Mesendoderm (in vitro differentiated cells): ENCODE results near the gene ERICH4.
"Not testable (repeated sequence)": the region's sequence is repeated elsewhere in the genome, so short reads cannot be mapped to it uniquely, and the experiment has no call there.

Experiments used
- DNase-seq: peaks from one replicate; pipeline ENCODE4 v3.0.0; 2013
- H2AK5ac ChIP-seq: 2 replicates; pipeline ENCODE4 v1.6.1; 2013; ENCODE audit warnings: low read length, inconsistent platforms
- H2BK120ac ChIP-seq: 2 replicates; pipeline ENCODE4 v1.6.1; 2013; ENCODE audit warnings: low read depth, mild to moderate bottlenecking, low read length, moderate library complexity, mixed read lengths
- H2BK15ac ChIP-seq: replicated peaks from 2 replicates; pipeline ENCODE4 v1.6.1; 2013; ENCODE audit warnings: low read depth, mild to moderate bottlenecking, moderate library complexity
- H2BK5ac ChIP-seq: 2 replicates; pipeline ENCODE4 v1.6.1; 2013; ENCODE audit warnings: low read length, inconsistent platforms
- H3K18ac ChIP-seq: 2 replicates; pipeline ENCODE4 v1.6.1; 2013; ENCODE audit warnings: mild to moderate bottlenecking, low read length, mixed read lengths
- H3K23ac ChIP-seq: one replicate; pipeline ENCODE4 v1.6.1; 2013; ENCODE audit warnings: low read length
- H3K27ac ChIP-seq: 2 replicates; pipeline ENCODE4 v1.5.1; 2013; ENCODE audit warnings: low read depth, mild to moderate bottlenecking, inconsistent platforms, low read length, moderate library complexity
- H3K27me3 ChIP-seq: 2 replicates; pipeline ENCODE4 v1.6.1; 2013; ENCODE audit warnings: low read length, control low read depth, mild to moderate bottlenecking, inconsistent platforms; ENCODE audit not compliant: insufficient read depth, poor library complexity
- H3K36me3 ChIP-seq: 2 replicates; pipeline ENCODE4 v1.6.1; 2013; ENCODE audit warnings: low read length, inconsistent platforms; ENCODE audit not compliant: control insufficient read depth, insufficient read depth
- H3K4ac ChIP-seq: one replicate; pipeline ENCODE4 v1.6.1; 2013; ENCODE audit warnings: low read depth, mild to moderate bottlenecking, low read length, moderate library complexity
- H3K4me1 ChIP-seq: 2 replicates; pipeline ENCODE4 v1.6.1; 2013; ENCODE audit warnings: low read depth, low read length, inconsistent platforms; ENCODE audit not compliant: control insufficient read depth
- H3K4me2 ChIP-seq: 2 replicates; pipeline ENCODE4 v1.6.1; 2013; ENCODE audit warnings: low read length
- H3K4me3 ChIP-seq: 2 replicates; pipeline ENCODE4 v1.5.1; 2013; ENCODE audit warnings: mild to moderate bottlenecking, low read length
- H3K56ac ChIP-seq: one replicate; pipeline ENCODE4 v1.6.1; 2013; ENCODE audit warnings: low read length
- H3K79me1 ChIP-seq: 2 replicates; pipeline ENCODE4 v1.6.1; 2013; ENCODE audit warnings: low read length, inconsistent platforms
- H3K79me2 ChIP-seq: 2 replicates; pipeline ENCODE4 v1.6.1; 2013; ENCODE audit warnings: mild to moderate bottlenecking, low read length; ENCODE audit not compliant: control insufficient read depth, insufficient read depth
- H3K9ac ChIP-seq: 2 replicates; pipeline ENCODE4 v1.6.1; 2013; ENCODE audit warnings: low read length, inconsistent platforms
- H4K5ac ChIP-seq: one replicate; pipeline ENCODE4 v1.6.1; 2013; ENCODE audit warnings: low read length
- H4K8ac ChIP-seq: one replicate; pipeline ENCODE4 v1.6.1; 2013; ENCODE audit warnings: low read depth, mild to moderate bottlenecking, control low read depth, low read length, moderate library complexity
- WGBS: extraction: QIAGEN DNeasy Blood & Tissue Kit; methylation state at CpG from one replicate; pipeline ENCODE4 v1.1.7; 2013; ENCODE audit warnings: low lambda C conversion rate, missing lambda C conversion rate; ENCODE audit not compliant: insufficient coverage; ENCODE audit errors: extremely low coverage; 5-methylcytosine and 5-hydroxymethylcytosine counted together

The ERICH4 gene

DNA sequence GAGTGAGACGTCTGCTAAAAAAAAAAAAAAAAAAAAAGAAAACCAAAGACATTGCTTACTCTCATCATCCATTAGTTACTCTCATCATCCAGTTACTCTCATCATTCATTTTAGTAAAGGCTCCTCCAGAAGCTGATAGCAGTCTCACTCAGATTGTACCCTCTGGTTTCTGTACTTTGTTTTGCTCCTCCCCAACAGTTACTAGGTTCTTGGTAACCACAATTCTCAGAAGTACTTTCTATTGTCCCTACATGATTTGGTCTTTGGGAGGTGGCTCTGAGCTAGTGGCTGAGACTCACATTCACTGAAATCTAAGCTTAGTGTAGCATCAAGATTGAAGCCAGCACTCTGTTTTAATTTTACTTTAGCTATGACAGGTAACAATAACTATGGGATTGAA lies 14.3 kb downstream of the ERICH4 start:
- Histone ChIP-seq H2BK5ac (no peak overlapping the region), H2BK120ac (no peak overlapping the region), H3K18ac (no peak overlapping the region), H2BK15ac (no peak overlapping the region), H3K4ac (no peak overlapping the region), H3K79me2 (no peaks in the 10 kb centered on the region), H3K4me1 (no peaks in the 10 kb centered on the region), H3K27ac (no peak overlapping the region), H3K9ac (no peak overlapping the region), H3K36me3 (no peaks in the 10 kb centered on the region), H4K8ac (no peak overlapping the region), H3K56ac (no peak overlapping the region), H3K27me3 (no peaks in the 10 kb centered on the region), H4K5ac (no peak overlapping the region), H3K4me2 (no peak overlapping the region), H2AK5ac (no peak overlapping the region), H3K79me1 (no peaks in the 10 kb centered on the region), H3K4me3 (no peak overlapping the region), H3K23ac (no peak overlapping the region)
- DNase-seq, result no peak
- no CpG with 5 or more reads among the region's 1 CpG for WGBS

DNA sequence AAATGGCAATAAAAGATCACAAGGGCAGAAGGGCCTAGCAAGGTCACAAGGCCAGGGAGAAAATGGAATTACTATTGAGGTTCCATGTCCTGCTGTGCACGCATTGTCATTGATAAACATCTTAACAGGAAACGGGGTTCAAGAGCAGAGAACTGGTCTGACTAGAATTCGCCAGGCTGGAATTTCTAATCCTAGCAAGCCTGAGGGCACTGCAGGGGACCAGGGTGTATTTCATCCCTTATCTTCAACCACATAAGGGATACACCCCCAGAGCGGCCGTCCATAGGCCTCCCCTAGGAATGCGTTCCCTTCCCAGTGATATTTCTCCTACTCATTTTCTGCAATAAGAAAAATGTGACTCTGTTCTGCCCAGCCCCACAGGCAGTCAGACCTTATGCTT lies 19.5 kb downstream of the ERICH4 start:
- Histone ChIP-seq H2BK120ac (no peak overlapping the region), H4K5ac (no peak overlapping the region), H3K79me2 (no peaks in the 10 kb centered on the region), H3K56ac (no peak overlapping the region), H3K27ac (no peak overlapping the region), H3K4me1 (no peaks in the 10 kb centered on the region), H3K18ac (no peak overlapping the region), H3K4ac (no peak overlapping the region), H2BK15ac (no peak overlapping the region), H3K23ac (no peak overlapping the region), H3K4me3 (no peak overlapping the region), H3K4me2 (no peak overlapping the region), H4K8ac (no peak overlapping the region), H2AK5ac (no peak overlapping the region), H3K36me3 (no peaks in the 10 kb centered on the region), H2BK5ac (no peak overlapping the region), H3K9ac (no peak overlapping the region), H3K27me3 (no peaks in the 10 kb centered on the region), H3K79me1 (no peaks in the 10 kb centered on the region)
- no CpG with 5 or more reads among the region's 6 CpGs for WGBS
- no peak for DNase-seq

- no CpG with 5 or more reads among the region's 22 CpGs for WGBS
- not testable (repeated sequence) for H2AK5ac ChIP-seq, H3K4me3 ChIP-seq, H3K4me2 ChIP-seq, H2BK15ac ChIP-seq, H3K27ac ChIP-seq, H3K27me3 ChIP-seq, H4K8ac ChIP-seq, H2BK120ac ChIP-seq, H3K18ac ChIP-seq, H3K4me1 ChIP-seq, H4K5ac ChIP-seq, H3K9ac ChIP-seq, DNase-seq, H3K56ac ChIP-seq, H3K36me3 ChIP-seq, H3K4ac ChIP-seq, H3K23ac ChIP-seq, H2BK5ac ChIP-seq, H3K79me2 ChIP-seq, H3K79me1 ChIP-seq
Measured at GRCh38 chr19:41463257-41464256, 20.6 kb downstream of the ERICH4 start.

- Histone ChIP-seq H3K79me2 (no peaks in the 10 kb centered on the region), H3K18ac (no peak overlapping the region), H3K4me2 (no peak overlapping the region), H4K5ac (no peak overlapping the region), H2BK120ac (no peak overlapping the region), H2AK5ac (no peak overlapping the region), H3K27ac (no peak overlapping the region), H3K9ac (no peak overlapping the region), H3K56ac (no peak overlapping the region), H2BK5ac (no peak overlapping the region), H3K27me3 (no peaks in the 10 kb centered on the region), H3K4ac (no peak overlapping the region), H3K23ac (no peak overlapping the region), H3K36me3 (no peaks in the 10 kb centered on the region), H3K79me1 (no peaks in the 10 kb centered on the region), H2BK15ac (no peak overlapping the region), H3K4me1 (no peaks in the 10 kb centered on the region), H4K8ac (no peak overlapping the region), H3K4me3 (no peak overlapping the region)
- no peak for DNase-seq
Measured at GRCh38 chr19:41476583-41476982, 33.6 kb downstream of the ERICH4 start.

- Histone ChIP-seq H3K4ac (no peak overlapping the region), H3K56ac (no peak overlapping the region), H3K23ac (no peak overlapping the region), H2BK120ac (no peak overlapping the region), H3K4me2 (no peak overlapping the region), H2BK5ac (no peak overlapping the region), H3K79me2 (no peaks in the 10 kb centered on the region), H3K18ac (no peak overlapping the region), H4K8ac (no peak overlapping the region), H3K79me1 (no peaks in the 10 kb centered on the region), H2BK15ac (no peak overlapping the region), H3K9ac (no peak overlapping the region), H2AK5ac (no peak overlapping the region), H3K4me3 (no peak overlapping the region), H4K5ac (no peak overlapping the region), H3K27ac (no peak overlapping the region), H3K4me1 (no peaks in the 10 kb centered on the region), H3K36me3 (no peaks in the 10 kb centered on the region), H3K27me3 (no peaks in the 10 kb centered on the region)
- no CpG with 5 or more reads among the region's 8 CpGs for WGBS
- DNase-seq, result no peak
Measured at GRCh38 chr19:41478171-41478570, 35.2 kb downstream of the ERICH4 start.
